ENCODE results near the gene JAKMIP1.

- TF ChIP-seq POLR2A (IDR thresholded peaks at IDR 0.05) (no peak), CTCF (IDR thresholded peaks at IDR 0.05) (no peak)
Observed at GRCh38 chr4:6048537-6048936, 151.8 kb downstream of the JAKMIP1 start.
